K562 (cell line): ENCODE results near the gene RNF121. TPM values are rescaled to one million over a fixed set of nuclear protein-coding genes. Genes with fewer than 3 reads are reported as not detected.

Experiments
- CTCFL ChIP-seq: IDR thresholded peaks from 2 replicates; pipeline ENCODE4 v1.6.1; 2011; ENCODE audit warnings: borderline replicate concordance, low read depth, mild to moderate bottlenecking, moderate library complexity, low read length; ENCODE audit not compliant: insufficient read depth, poor library complexity, severe bottlenecking
- E2F4 ChIP-seq: sonication (generic); formaldehyde crosslinking; IDR thresholded peaks from 2 replicates; pipeline ENCODE4 v1.8.0; 2022; ENCODE audit warnings: mild to moderate bottlenecking, low read depth, missing genetic modification reagents
- KDM2B ChIP-seq: fragments of 250-450 bp; sonication (Bioruptor Pico); IDR thresholded peaks from 2 replicates; pipeline ENCODE4 v1.8.0; 2021; ENCODE audit warnings: mild to moderate bottlenecking, moderate library complexity
- NELFE ChIP-seq: IDR thresholded peaks from 2 replicates; pipeline ENCODE4 v1.6.1; 2011; ENCODE audit warnings: mild to moderate bottlenecking; ENCODE audit not compliant: insufficient read depth, insufficient read length
- NR2F6 ChIP-seq: fragments of 450-650 bp; formaldehyde crosslinking; IDR thresholded peaks from 2 replicates; pipeline ENCODE4 v1.4.0; 2020; ENCODE audit warnings: mild to moderate bottlenecking
- SFPQ ChIP-seq: fragments of 200-400 bp; formaldehyde crosslinking; IDR thresholded peaks from 2 replicates; pipeline ENCODE4 v1.6.1; 2017; ENCODE audit warnings: mild to moderate bottlenecking, low read depth, low read length, moderate library complexity
- SRF ChIP-seq, 2 experiments: fragments of 250-450, 450-650 bp in 1 of 2; sonication (Bioruptor Pico) in 1 of 2; sonication (generic) in 1 of 2; formaldehyde crosslinking; IDR thresholded peaks; 2 replicates each; pipeline versions ENCODE4 v1.5.0 to v1.5.1; 2020 to 2022; ENCODE audit warnings: mild to moderate bottlenecking in 1 of 2, missing genetic modification reagents in 1 of 2
- TBL1XR1 ChIP-seq, 2 experiments: IDR thresholded peaks; 2 replicates each; pipeline ENCODE4 v1.6.1; 2012; ENCODE audit warnings: improper control_type of control experiment in 2 of 2, low read length in 2 of 2, mild to moderate bottlenecking in 1 of 2
- TEAD4 ChIP-seq, 2 experiments: sonication (generic) in 1 of 2; formaldehyde crosslinking in 1 of 2; IDR thresholded peaks; 2 replicates each; pipeline versions ENCODE4 v1.6.1 to v1.8.0; 2012 to 2022; ENCODE audit warnings: borderline replicate concordance in 1 of 2, inconsistent platforms in 1 of 2, low read length in 1 of 2, mild to moderate bottlenecking in 1 of 2, missing genetic modification reagents in 1 of 2
- ZNF318 ChIP-seq, 2 experiments: fragments of 450-650 bp; IDR thresholded peaks; 2 replicates each; pipeline ENCODE4 v1.6.1; 2016; ENCODE audit warnings: mild to moderate bottlenecking in 2 of 2, borderline replicate concordance in 1 of 2, low read depth in 1 of 2, moderate library complexity in 1 of 2
- polyA plus RNA-seq, 8 experiments: library from polyadenylated mRNA; depleted of rRNA in 4 of 8; stranded (reverse) in 5 of 8; unstranded in 3 of 8; fragments of >200 nt; fragmentation: Nextera tagmentation in 2 of 8; fragmentation: Illumina TruSeq in 1 of 8; extraction: Ambion mirVana in 2 of 8; extraction: Trizol in 1 of 8; gene quantifications; 2 replicates each; pipeline versions ENCODE4 v1.2.1 to v1.2.3, GENCODE V29; 2011 to 2014; ENCODE audit warnings: inconsistent platforms in 1 of 8, missing spikeins in 1 of 8
- total RNA-seq, 7 experiments: library from RNA; depleted of rRNA in 6 of 7; stranded (reverse); fragments of >200 nt in 6 of 7; fragmentation: Illumina TruSeq in 2 of 7; extraction: Trizol in 2 of 7; gene quantifications; 2 replicates each; pipeline versions ENCODE4 v1.2.1 to v1.2.3, GENCODE V29; 2011 to 2021; ENCODE audit warnings: low replicate concordance in 1 of 7

RNF121 gene
- total and polyA plus RNA-seq, 9 of the 15 experiments (the other 6 are each of a cell fraction or from before 2014, with no cell fraction given) = 8.0 to 63.4 (median 20.5) TPM

GRCh38 chr11:71927820-71928736 is 768 bp upstream of the RNF121 start, which contains the start of gene XNDC1N (continued):
- TF ChIP-seq E2F4 (CRISPR knock-in tag) (peak; percentile 19; the same call in 1 of the 2 replicates), NELFE (no peak), SRF (CRISPR knock-in tag; IDR thresholded peaks at IDR 0.05) (no peak), TEAD4 (IDR thresholded peaks at IDR 0.05; ENCODE audit: low read length) (0 out of 2 replicates have a peak, but pooled peaks have one; percentile 23), TEAD4 (CRISPR knock-in tag; IDR thresholded peaks at IDR 0.05; ENCODE audit: borderline replicate concordance) (0 out of 2 replicates have a peak, but pooled peaks have one; percentile 19), SFPQ (no peak), KDM2B (no peak), CTCFL (no peak), TBL1XR1 (IDR thresholded peaks at IDR 0.05; ENCODE audit: low read length in 2 of 2) (peak in 1 of 2 experiments; percentile 26; a peak in 1 of 4 replicates), ZNF318 (IDR thresholded peaks at IDR 0.05; ENCODE audit: borderline replicate concordance in 1 of 2, low read depth in 1 of 2) (no peak), NR2F6 (CRISPR knock-in tag) (no peak)
